T-cell (primary cell): ENCODE results near the gene IMMP2L. TPM values are rescaled to one million over a fixed set of nuclear protein-coding genes. Genes with fewer than 3 reads are reported as not detected.

Experiments used
- ATAC-seq, 4 experiments: fragments of 200-7000 bp in 3 of 4; fragments of 150-1000 bp in 1 of 4; cut with Tn5 transposase; replicated peaks in 1 of 4; 1 replicate in 3 of 4; 2 replicates in 1 of 4; pipeline ENCODE4 v1.10.0; 2021; ENCODE audit warnings: moderate library complexity in 3 of 4, mild to moderate bottlenecking in 2 of 4, moderate number of reproducible peaks in 1 of 4
- CTCF ChIA-PET, 2 donors: fragments of 300-600 bp; sonication (Branson Sonifier 250); formaldehyde crosslinking; loops; one replicate each; lab custom pipeline; 2022; ENCODE audit warnings: antibody characterized with exemption in 2 of 2; lab: Charles Lee
- POLR2A ChIA-PET, 2 donors: fragments of 300-600 bp; sonication (Branson Sonifier 250); formaldehyde crosslinking; loops; one replicate each; lab custom pipeline; 2022; ENCODE audit warnings: antibody characterized with exemption in 2 of 2; lab: Charles Lee
- DNase-seq, 35 experiments: peaks; one replicate each; pipeline versions ENCODE4 v3.0.0 to v3.0.0-alpha.2; 2013 to 2023
- H3K27ac ChIP-seq: one replicate; pipeline ENCODE4 v1.5.1; 2013; ENCODE audit warnings: low read length
- H3K27me3 ChIP-seq, 2 experiments: replicated peaks in 1 of 2; 1 replicate in 1 of 2; 2 replicates in 1 of 2; pipeline versions ENCODE4 v1.6.1 to v1.7.0; 2013; ENCODE audit warnings: low read length in 1 of 2, mixed read lengths in 1 of 2; ENCODE audit not compliant: control insufficient read depth in 2 of 2, insufficient read depth in 2 of 2; ENCODE audit errors: extremely low read depth in 1 of 2
- H3K36me3 ChIP-seq, 2 donors: 1 replicate in 1 of 2; 2 replicates in 1 of 2; pipeline versions ENCODE4 v1.6.1 to v1.7.0; 2013; ENCODE audit warnings: low read length in 1 of 2; ENCODE audit not compliant: control insufficient read depth in 2 of 2, insufficient read depth in 1 of 2; ENCODE audit errors: extremely low read depth in 1 of 2
- H3K4me1 ChIP-seq, 2 experiments: 1 replicate in 1 of 2; 2 replicates in 1 of 2; pipeline versions ENCODE4 v1.6.1 to v1.7.0; 2013; ENCODE audit warnings: low read length in 2 of 2, mixed read lengths in 1 of 2; ENCODE audit not compliant: insufficient read depth in 2 of 2, control insufficient read depth in 1 of 2; ENCODE audit errors: extremely low read depth in 1 of 2
- H3K4me3 ChIP-seq, 2 donors: 1 replicate in 1 of 2; 2 replicates in 1 of 2; pipeline versions ENCODE4 v1.5.1 to v1.7.0; 2013; ENCODE audit warnings: mild to moderate bottlenecking in 2 of 2, low read length in 1 of 2, moderate library complexity in 1 of 2; ENCODE audit not compliant: control insufficient read depth in 1 of 2; ENCODE audit errors: extremely low read depth in 1 of 2
- H3K9me3 ChIP-seq: 2 replicates; pipeline ENCODE4 v1.7.0; 2013
- H3K27ac Mint-ChIP-seq, 2 donors: one replicate each; pipeline ENCODE4 v1.8.0; 2020 to 2021; ENCODE audit warnings: mild to moderate bottlenecking in 2 of 2, mixed read lengths in 2 of 2
- H3K27me3 Mint-ChIP-seq, 2 donors: one replicate each; pipeline ENCODE4 v1.8.0; 2021 to 2022; ENCODE audit warnings: mixed read lengths in 2 of 2
- H3K36me3 Mint-ChIP-seq: one replicate; pipeline ENCODE4 v1.8.0; 2021; ENCODE audit warnings: mixed read lengths
- H3K4me1 Mint-ChIP-seq, 3 donors: one replicate each; pipeline ENCODE4 v1.8.0; 2020 to 2022; ENCODE audit warnings: mixed read lengths in 3 of 3, mild to moderate bottlenecking in 1 of 3
- H3K4me3 Mint-ChIP-seq, 3 donors: one replicate each; pipeline ENCODE4 v1.8.0; 2020 to 2022; ENCODE audit warnings: mild to moderate bottlenecking in 3 of 3, mixed read lengths in 3 of 3, moderate library complexity in 3 of 3
- H3K9me3 Mint-ChIP-seq, 3 donors: one replicate each; pipeline ENCODE4 v1.8.0; 2020 to 2022; ENCODE audit warnings: mixed read lengths in 3 of 3
- WGBS: methylation state at CpG from one replicate; pipeline ENCODE4 v1.1.5; 2013; ENCODE audit warnings: missing lambda C conversion rate; ENCODE audit not compliant: insufficient coverage; 5-methylcytosine and 5-hydroxymethylcytosine counted together
- total RNA-seq, 35 experiments: library from RNA in 6 of 35; stranded (reverse) in 6 of 35; fragments of 120-200 nt in 1 of 35; gene quantifications; one replicate each; pipeline versions ENCODE4 v1.2.1 to v1.2.4 and lab custom pipeline; 2013 to 2026

The IMMP2L gene
- total RNA-seq, 5 donors from 2014 or later (not counting 1 experiment from before 2014, with no cell fraction given): 14.1 to 27.3 (median 21.7) TPM

DNA sequence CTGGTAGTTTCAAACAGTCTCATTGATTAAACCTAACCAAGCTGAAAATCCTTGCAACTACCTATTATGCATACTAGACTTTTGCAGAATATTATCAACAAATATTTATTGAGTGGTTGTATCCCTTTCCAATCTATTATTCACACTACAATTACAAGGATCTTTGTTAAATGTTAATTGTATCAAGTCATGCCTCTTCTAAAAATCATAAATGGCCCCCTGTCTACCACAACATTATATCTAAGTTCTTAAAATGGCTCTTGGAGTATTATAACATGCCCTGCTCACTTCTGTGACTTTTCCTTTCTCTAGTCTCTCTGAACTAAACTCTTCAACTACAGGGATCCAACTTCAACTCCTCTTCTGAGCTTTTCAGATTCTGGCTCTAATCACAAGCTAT, 219.3 kb downstream of the IMMP2L start:
- H3K36me3 ChIP-seq: no peaks in the 10 kb centered on the region
- no peaks in the 10 kb centered on the region for H3K4me1 ChIP-seq
- no peak overlapping the region for H3K4me3 Mint-ChIP-seq
- ATAC-seq (no peak), DNase-seq (no peak)
- ChIA-PET POLR2A (no interaction called here), CTCF (no interaction called here)
- H3K9me3 Mint-ChIP-seq: peaks cover 20 to 36% (median 21%) of the 10 kb centered on the region in 3 donors
- peaks cover 3% of the 10 kb centered on the region for H3K9me3 ChIP-seq
- no peak overlapping the region for H3K4me3 ChIP-seq
- H3K27ac Mint-ChIP-seq: no peak overlapping the region
- no peak overlapping the region for H3K27ac ChIP-seq
- peaks cover 40% of the 10 kb centered on the region for H3K36me3 Mint-ChIP-seq
- H3K4me1 Mint-ChIP-seq: peaks cover 0 to 2% (median 0%) of the 10 kb centered on the region in 3 donors
- H3K27me3 Mint-ChIP-seq: no peaks in the 10 kb centered on the region
- H3K27me3 ChIP-seq: no peaks in the 10 kb centered on the region

DNA sequence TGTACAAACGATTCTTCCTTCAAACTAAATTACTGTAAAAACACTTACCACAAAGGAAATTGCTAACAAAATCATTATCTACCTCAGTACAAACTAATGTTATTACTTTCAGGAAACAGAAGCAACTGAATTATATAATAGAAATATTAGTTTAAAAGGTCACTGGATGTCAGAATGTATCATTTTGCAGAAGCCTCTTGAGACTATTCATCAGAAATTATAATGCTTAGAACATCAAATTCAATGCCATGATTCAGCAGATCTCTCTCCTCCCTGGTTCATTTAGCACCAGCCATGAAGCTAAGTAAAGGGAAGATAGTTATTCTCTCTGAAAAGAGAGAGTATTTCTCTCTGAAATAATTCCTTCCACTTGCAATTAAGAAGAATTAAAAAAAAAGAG, 223.3 kb downstream of the IMMP2L start:
- CTCF ChIA-PET: no interaction called here
- Mint-ChIP-seq H3K27ac (no peak overlapping the region), H3K4me1 (peaks cover 0 to 5% (median 2%) of the 10 kb centered on the region in 3 donors), H3K4me3 (no peak overlapping the region), H3K9me3 (peaks cover 11 to 13% (median 13%) of the 10 kb centered on the region in 3 donors), H3K27me3 (no peaks in the 10 kb centered on the region), H3K36me3 (peaks cover 20% of the 10 kb centered on the region)
- no peaks in the 10 kb centered on the region for H3K27me3 ChIP-seq
- H3K4me3 ChIP-seq: no peak overlapping the region
- ATAC-seq (no peak), DNase-seq (no peak)
- POLR2A ChIA-PET: no interaction called here
- H3K36me3 ChIP-seq: no peaks in the 10 kb centered on the region
- H3K4me1 ChIP-seq: no peaks in the 10 kb centered on the region
- WGBS: no CpG with 5 or more reads among the region's 1 CpG
- H3K9me3 ChIP-seq: peaks cover 2% of the 10 kb centered on the region
- H3K27ac ChIP-seq: no peak overlapping the region

DNA sequence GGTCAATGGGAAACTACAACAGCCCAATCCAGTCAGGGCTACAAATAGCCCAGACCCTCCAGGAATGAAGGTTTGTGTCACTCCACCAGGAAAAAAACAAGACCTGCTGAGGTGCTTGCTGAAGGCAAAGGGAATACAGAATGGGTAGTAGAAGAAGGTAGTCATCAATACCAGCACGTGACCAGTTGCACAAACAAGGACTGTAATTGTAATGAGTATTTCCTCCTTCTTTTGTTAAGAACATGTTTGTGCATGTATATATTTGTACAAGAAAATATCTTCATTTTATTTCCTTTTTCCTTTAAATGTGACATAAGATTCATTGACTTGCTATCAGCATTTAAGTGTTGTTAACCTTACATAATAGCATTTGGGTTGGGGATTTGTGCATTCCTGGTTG, 229.3 kb downstream of the IMMP2L start:
- DNase-seq (no peak), ATAC-seq (no peak)
- no peak overlapping the region for H3K27ac ChIP-seq
- Mint-ChIP-seq H3K4me1 (peaks cover 2 to 12% (median 6%) of the 10 kb centered on the region in 3 donors), H3K27me3 (no peaks in the 10 kb centered on the region), H3K9me3 (peaks cover 0 to 4% (median 2%) of the 10 kb centered on the region in 3 donors), H3K4me3 (no peak overlapping the region), H3K27ac (no peak overlapping the region), H3K36me3 (peaks cover 11% of the 10 kb centered on the region)
- POLR2A ChIA-PET: no interaction called here
- no peaks in the 10 kb centered on the region for H3K36me3 ChIP-seq
- CTCF ChIA-PET: no interaction called here
- WGBS: no CpG with 5 or more reads among the region's 1 CpG
- no peaks in the 10 kb centered on the region for H3K9me3 ChIP-seq
- no peak overlapping the region for H3K4me3 ChIP-seq
- no peaks in the 10 kb centered on the region for H3K27me3 ChIP-seq
- H3K4me1 ChIP-seq: no peaks in the 10 kb centered on the region

DNA sequence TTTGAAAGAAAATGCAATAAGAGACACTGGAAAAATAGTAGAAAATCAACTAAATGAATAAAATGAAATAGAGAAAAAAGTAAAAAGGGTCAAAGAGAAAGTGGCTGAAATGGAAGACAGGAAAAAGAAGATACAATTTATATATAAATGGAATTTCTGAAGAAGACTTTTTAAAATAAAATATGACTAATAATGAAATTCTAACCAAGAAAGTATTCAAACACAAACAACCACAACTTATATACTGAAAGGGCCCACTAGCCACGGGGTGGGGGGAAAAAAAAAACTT, 232.1 kb downstream of the IMMP2L start:
- Mint-ChIP-seq H3K27ac (no peak overlapping the region), H3K9me3 (no peaks in the 10 kb centered on the region), H3K4me3 (no peak overlapping the region), H3K4me1 (peaks cover 2 to 7% (median 6%) of the 10 kb centered on the region in 3 donors), H3K27me3 (no peaks in the 10 kb centered on the region), H3K36me3 (peaks cover 12% of the 10 kb centered on the region)
- ChIA-PET POLR2A (no interaction called here), CTCF (no interaction called here)
- H3K27me3 ChIP-seq: no peaks in the 10 kb centered on the region
- H3K27ac ChIP-seq: no peak overlapping the region
- H3K4me1 ChIP-seq: no peaks in the 10 kb centered on the region
- H3K36me3 ChIP-seq: no peaks in the 10 kb centered on the region
- no CpG with 5 or more reads among the region's 1 CpG for WGBS
- no peak overlapping the region for H3K4me3 ChIP-seq
- ATAC-seq (no peak), DNase-seq (no peak)
- H3K9me3 ChIP-seq: no peaks in the 10 kb centered on the region

DNA sequence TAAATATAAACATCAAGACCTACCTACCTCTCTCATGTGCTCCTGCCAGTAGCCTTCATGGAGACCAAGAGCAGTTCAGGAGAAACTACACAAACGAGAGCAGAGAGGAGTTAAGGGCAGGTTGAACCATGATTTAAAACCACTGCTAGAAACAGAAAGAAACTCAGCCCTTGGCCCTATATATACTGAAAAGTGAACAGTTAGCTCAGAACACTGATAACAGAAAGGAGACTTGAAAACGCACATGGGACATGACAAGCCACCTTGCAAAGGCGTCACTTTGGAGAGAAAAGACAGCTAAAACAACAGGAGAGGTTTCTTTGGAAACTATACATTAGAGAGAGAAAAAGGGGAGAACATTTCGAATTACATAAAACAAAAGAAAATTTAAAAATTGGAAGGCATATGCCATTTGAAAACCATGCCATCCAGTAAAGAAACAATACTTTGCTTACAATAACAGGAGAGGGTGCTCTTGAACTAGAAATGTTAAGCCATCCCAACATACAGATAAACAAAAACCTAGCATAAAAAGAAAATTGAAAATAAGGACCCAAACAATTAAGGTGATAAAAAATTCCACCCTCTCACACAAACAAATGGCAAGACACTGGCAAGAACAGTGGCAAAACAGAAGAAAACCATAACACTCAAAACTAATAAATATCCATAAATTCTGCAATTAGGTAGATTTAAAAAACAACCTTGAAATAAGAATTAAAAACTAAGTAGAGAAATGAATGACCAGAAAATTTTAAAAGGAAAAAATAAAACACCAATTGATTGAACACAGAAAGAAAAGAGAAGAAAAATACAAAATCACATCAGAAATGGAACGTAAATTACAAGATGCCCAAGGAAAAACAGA, 232.7 kb downstream of the IMMP2L start:
- no peak for DNase-seq
- no peaks in the 10 kb centered on the region for H3K36me3 ChIP-seq
- Mint-ChIP-seq H3K4me1 (peaks cover 2 to 7% (median 6%) of the 10 kb centered on the region in 3 donors), H3K36me3 (peaks cover 6% of the 10 kb centered on the region), H3K4me3 (no peak overlapping the region), H3K9me3 (no peaks in the 10 kb centered on the region), H3K27ac (no peak overlapping the region), H3K27me3 (no peaks in the 10 kb centered on the region)
- H3K27me3 ChIP-seq: no peaks in the 10 kb centered on the region
- no peaks in the 10 kb centered on the region for H3K9me3 ChIP-seq
- no peak overlapping the region for H3K4me3 ChIP-seq
- no peak overlapping the region for H3K27ac ChIP-seq
- ChIA-PET POLR2A (no interaction called here), CTCF (no interaction called here)
- WGBS: no CpG with 5 or more reads among the region's 5 CpGs
- no peaks in the 10 kb centered on the region for H3K4me1 ChIP-seq
- ATAC-seq: no peak

DNA sequence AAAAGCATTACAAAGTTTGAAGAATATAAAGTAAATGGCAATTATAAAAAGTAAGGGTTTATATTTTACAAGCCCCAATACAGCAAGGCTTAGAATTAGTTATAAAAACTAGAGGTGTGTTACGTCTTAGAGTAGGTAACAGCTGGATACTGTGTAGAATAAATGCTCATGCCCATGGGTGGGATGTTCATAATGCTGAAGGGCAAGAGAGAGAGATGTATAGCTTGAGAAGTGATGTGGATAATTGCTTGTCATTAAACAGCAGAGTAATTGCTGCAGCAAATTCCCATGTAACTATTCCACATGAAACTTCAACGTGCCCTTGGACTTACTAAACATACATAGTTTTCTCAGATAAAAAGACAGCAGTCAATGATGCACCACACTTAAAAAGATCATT, 233.8 kb downstream of the IMMP2L start:
- Histone ChIP-seq H3K9me3 (no peaks in the 10 kb centered on the region), H3K27ac (no peak overlapping the region), H3K27me3 (no peaks in the 10 kb centered on the region), H3K4me3 (no peak overlapping the region), H3K4me1 (no peaks in the 10 kb centered on the region), H3K36me3 (no peaks in the 10 kb centered on the region)
- H3K27me3 Mint-ChIP-seq: no peaks in the 10 kb centered on the region
- peaks cover 0 to 3% (median 0%) of the 10 kb centered on the region in 3 donors for H3K9me3 Mint-ChIP-seq
- H3K4me3 Mint-ChIP-seq: no peak overlapping the region
- peaks cover 10% of the 10 kb centered on the region for H3K36me3 Mint-ChIP-seq
- DNase-seq: no peak
- ChIA-PET POLR2A (no interaction called here), CTCF (no interaction called here)
- ATAC-seq: no peak
- peaks cover 2 to 9% (median 7%) of the 10 kb centered on the region in 3 donors for H3K4me1 Mint-ChIP-seq
- no peak overlapping the region for H3K27ac Mint-ChIP-seq
- WGBS: 100% methylated on average over 1 of the region's 2 CpGs
